ENCODE data around the gene OBSCN. TPM values are rescaled to one million over a fixed set of nuclear protein-coding genes. Genes with fewer than 3 reads are reported as not detected.
A peak's percentile ranks its signal among the peaks of the same experiment; 100 is the strongest.

OBSCN gene
- total and polyA plus RNA-seq, 5 experiments from 2014 or later, result 0.56 to 102 (median 4.9) TPM

DNA sequence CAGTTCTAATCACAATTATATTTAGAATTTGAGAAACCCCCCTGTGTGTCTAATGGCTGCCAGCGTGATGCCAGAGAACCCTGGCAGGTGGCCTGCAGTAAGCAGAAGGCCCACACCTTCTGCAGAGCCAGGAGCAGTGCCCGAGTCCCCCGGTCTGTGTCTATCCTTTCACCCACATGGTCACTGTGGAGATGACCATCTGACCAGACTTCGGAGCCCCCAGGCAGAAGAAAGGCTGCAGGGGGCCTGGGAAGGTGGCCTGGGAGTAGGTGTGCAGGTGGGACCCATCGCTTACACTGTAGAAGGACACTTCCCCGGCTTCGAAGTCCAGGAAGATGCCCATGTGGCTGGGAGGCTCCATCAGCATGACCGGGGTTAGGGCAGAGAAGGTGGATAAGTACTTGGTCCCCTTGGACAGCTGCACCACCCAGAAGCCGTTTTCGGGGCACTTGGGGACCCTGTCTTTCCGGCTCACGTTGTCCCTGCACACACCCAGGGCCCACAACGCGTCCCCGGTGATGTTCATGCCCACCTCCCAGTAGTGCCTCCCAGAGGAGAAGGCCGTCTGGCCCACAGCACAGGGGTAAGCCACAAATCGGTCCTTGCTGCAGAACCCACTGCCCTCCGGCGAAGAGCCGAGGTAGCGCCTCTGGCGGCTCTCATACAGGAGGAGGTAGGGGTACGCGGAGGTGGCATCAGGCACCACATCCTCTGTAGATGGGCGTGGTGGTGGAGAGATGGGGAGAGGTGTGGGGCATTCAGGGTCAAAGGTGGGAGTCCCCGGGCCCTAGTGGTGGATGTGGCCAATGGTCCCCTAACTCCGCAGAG is 200.4 kb downstream of the OBSCN start:
- peaks cover 0 to under 1% (median 0%) of the 10 kb centered on the region in 3 donors for H3K36me3 Mint-ChIP-seq
- no peaks in the 10 kb centered on the region for H3K9me3 Mint-ChIP-seq
- H3K27me3 Mint-ChIP-seq, result no peaks in the 10 kb centered on the region
- peak overlapping the region in 7 of 10 donors; percentile 25 to 82 (median 50) for H3K27ac Mint-ChIP-seq
- peak overlapping the region; percentile 36 to 96 (median 72) for H3K4me3 Mint-ChIP-seq
- ATAC-seq (no peak), DNase-seq (no peak)
- peaks cover 30 to 52% (median 41%) of the 10 kb centered on the region in 4 donors for H3K4me1 Mint-ChIP-seq
- POLR2A ChIA-PET, result no interaction called here

DNA sequence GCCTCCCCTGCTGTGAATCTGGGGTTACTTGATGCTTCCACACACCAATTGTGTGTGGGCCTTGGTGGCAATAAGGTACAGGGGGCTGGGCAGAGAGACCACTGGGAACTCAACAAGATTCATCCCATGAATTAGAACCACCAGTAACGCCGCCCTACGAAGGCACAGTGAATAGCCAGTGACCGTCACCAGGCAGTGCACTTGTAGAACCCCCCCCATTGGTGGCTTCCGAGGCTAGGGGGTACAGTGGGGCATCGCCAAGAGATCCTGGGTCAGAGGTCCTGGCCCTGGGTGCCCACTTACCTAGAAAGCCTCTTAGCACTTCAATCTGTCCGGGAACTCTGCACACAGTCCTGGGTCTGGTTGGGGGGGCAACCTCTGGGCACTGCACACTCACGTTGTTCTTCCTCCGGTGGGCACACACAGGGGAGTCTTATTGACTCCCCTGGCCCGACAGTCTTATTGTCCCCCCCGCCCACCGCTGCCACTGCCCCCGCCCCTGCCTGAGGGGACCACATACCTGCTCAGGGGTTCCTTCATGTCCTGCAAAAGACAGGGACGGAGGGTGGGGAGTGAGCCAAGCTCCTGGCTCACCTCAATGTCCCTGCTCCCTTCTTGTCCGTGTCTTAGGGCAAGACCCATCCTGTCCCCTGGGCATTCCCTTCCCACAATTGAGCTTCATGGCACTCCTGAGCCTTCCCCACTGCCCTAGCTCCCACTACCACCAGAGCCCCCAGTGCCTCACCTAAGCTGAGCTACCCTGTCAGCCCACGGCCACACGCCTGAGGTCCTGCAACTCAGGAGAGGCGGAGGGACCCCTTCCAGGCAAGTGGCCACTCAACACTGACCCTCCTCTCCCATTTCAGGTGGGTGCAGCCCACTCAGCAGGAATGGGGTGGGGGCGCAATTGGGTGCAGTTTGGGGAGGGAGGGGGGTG is 201.3 kb downstream of the OBSCN start:
- H3K27me3 Mint-ChIP-seq, result no peaks in the 10 kb centered on the region
- H3K4me1 Mint-ChIP-seq, result peaks cover 27 to 51% (median 35%) of the 10 kb centered on the region in 4 donors
- no peak for ATAC-seq
- no peak for DNase-seq
- POLR2A ChIA-PET, result interaction anchor here (0.7 kb wide), 1 partner anchor 243 kb away, joined by 3 read pairs; no protein-coding TSS in a partner anchor
- H3K27ac Mint-ChIP-seq, result peak overlapping the region in 4 of 10 donors; percentile 17 to 69 (median 40)
- peak overlapping the region in 3 of 10 donors; percentile 9 to 75 (median 27) for H3K4me3 Mint-ChIP-seq
- no peaks in the 10 kb centered on the region for H3K9me3 Mint-ChIP-seq
- no peaks in the 10 kb centered on the region for H3K36me3 Mint-ChIP-seq

DNA sequence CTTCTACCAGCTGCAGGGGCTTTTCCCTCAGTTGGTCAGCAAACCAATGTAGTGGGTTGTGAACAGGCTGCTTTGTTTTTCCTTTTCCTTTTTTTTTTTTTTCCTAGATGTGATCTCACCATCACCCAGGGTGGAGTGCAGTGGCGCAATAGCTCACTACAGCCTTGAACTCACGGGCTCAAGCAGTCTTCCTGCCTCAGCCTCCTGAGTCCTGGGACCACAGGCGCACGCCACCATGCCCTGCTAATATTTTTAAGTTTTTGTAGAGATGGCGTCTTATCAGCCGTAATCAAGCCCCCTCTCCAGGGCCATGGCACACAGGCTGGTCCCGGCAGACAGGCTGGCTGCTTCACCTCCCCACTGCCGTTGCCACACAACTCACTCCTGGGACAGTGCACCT is 202.2 kb downstream of the OBSCN start:
- peak overlapping the region in 2 of 10 donors; percentile 10 to 29 for H3K4me3 Mint-ChIP-seq

DNA sequence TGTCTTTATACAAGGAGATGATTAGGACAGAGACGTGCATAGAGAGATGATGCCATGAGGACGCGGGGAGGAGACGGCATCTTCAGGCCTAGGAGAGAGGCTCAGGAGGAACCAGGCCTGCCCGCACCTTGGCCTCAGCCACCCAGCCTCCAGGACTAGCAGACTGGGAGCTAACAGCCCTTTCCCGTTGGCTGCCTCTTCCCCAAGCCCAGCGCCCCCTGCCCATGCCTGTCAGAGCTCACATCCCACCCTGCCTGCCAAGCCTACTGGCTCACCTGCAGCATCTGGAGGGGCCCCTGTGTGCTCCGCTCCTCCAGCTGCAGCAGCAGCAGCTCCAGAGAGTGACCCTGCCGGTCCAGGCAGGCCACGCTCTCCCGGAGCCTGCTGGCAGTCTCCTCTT is 202.8 kb downstream of the OBSCN start:
- DNase-seq, result no peak
- H3K36me3 Mint-ChIP-seq, result no peaks in the 10 kb centered on the region
- no peaks in the 10 kb centered on the region for H3K9me3 Mint-ChIP-seq
- peaks cover 0 to 3% (median 0%) of the 10 kb centered on the region in 5 donors for H3K27me3 Mint-ChIP-seq
- peaks cover 20 to 45% (median 25%) of the 10 kb centered on the region in 4 donors for H3K4me1 Mint-ChIP-seq
- H3K27ac Mint-ChIP-seq, result peak overlapping the region in 2 of 10 donors; percentile 1 to 19
- POLR2A ChIA-PET, result no interaction called here
- H3K4me3 Mint-ChIP-seq, result no peak overlapping the region
- no peak for ATAC-seq

More for the DNA sequence above, 202.2 kb downstream of the OBSCN start:
- POLR2A ChIA-PET, result interaction anchor here (0.7 kb wide), 1 partner anchor 244 kb away, joined by 3 read pairs; no protein-coding TSS in a partner anchor
- Mint-ChIP-seq H3K36me3 (no peaks in the 10 kb centered on the region), H3K4me1 (peaks cover 20 to 45% (median 27%) of the 10 kb centered on the region in 4 donors), H3K9me3 (no peaks in the 10 kb centered on the region), H3K27me3 (no peaks in the 10 kb centered on the region), H3K27ac (peak overlapping the region in 2 of 10 donors; percentile 31 to 65)
- ATAC-seq (no peak), DNase-seq (no peak)

DNA sequence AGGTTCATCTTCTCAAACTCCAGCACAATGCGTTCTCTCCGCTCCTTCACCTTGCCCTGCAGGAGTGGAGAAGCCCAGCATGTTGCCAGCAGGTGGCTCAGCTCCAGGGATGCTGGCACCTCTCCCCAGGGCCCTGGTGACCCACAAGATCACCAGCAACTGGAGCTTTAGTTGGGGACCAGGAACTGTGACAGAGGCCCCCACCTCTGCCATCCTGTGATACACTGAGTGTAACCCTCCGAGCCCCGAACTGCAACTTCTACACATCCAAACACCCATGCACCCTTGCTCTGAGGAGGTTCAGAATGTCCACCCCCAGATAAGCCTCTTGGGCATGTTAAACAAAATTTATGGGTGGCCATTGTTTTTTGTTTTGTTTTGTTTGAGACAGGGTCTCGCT is 203.3 kb downstream of the OBSCN start:
- Mint-ChIP-seq H3K27me3 (peaks cover 0 to 6% (median 0%) of the 10 kb centered on the region in 5 donors), H3K36me3 (no peaks in the 10 kb centered on the region), H3K9me3 (no peaks in the 10 kb centered on the region), H3K4me3 (no peak overlapping the region), H3K4me1 (peaks cover 23 to 48% (median 27%) of the 10 kb centered on the region in 4 donors), H3K27ac (peak overlapping the region in 2 of 10 donors; percentile 19 to 81)
- POLR2A ChIA-PET, result no interaction called here
- ATAC-seq (no peak), DNase-seq (no peak)

DNA sequence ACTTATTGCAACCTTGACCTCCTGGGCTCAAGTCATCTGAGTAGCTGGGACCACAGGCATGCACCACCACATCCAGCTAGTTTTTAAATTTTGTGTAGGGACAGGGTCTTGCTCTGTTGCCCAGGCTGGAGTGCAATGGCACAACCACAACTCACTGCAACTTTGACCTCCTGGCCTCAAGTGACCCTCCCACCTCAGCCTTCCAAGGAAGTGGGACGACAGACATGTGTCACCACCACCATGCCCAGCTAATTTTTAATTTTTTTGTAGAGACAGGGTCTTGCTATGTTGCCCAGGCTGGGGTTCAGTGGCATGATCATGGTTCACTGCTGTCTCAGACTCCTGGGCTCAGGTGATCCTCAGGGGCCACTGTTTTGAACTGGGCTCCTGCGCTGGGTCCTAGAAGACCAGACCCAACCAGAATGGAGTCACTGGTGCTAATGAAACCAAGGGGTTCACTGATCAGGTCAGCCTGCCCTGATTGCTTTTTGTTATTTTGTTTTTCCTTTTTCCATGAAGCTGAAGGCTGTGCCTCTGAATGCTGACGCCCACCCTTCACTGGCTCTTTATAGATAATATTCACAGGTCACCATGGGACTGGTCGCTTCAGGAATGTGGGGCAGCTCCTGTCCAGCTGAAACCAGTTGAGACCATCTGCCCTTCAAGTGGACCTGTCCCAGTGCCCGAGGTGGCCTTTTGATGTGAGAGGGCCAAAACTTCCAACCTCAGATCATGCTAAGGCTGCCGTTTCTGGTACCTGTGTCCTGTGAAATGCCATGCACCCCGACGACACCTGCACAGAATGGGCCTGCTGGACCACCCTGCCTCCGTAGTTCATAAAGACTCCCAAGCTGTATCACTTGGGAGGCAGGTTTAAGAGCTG is 203.9 kb downstream of the OBSCN start:
- no peaks in the 10 kb centered on the region for H3K9me3 Mint-ChIP-seq
- no peaks in the 10 kb centered on the region for H3K36me3 Mint-ChIP-seq
- no peak for ATAC-seq
- H3K4me3 Mint-ChIP-seq, result no peak overlapping the region
- H3K4me1 Mint-ChIP-seq, result peaks cover 25 to 49% (median 32%) of the 10 kb centered on the region in 4 donors
- no peak for DNase-seq
- POLR2A ChIA-PET, result interaction anchor here (0.9 kb wide), 1 partner anchor 11 kb away, joined by 3 read pairs; no protein-coding TSS in a partner anchor
- H3K27ac Mint-ChIP-seq, result peak overlapping the region in 3 of 10 donors; percentile 46 to 77 (median 69)
- H3K27me3 Mint-ChIP-seq, result peaks cover 0 to 6% (median 0%) of the 10 kb centered on the region in 5 donors

DNA sequence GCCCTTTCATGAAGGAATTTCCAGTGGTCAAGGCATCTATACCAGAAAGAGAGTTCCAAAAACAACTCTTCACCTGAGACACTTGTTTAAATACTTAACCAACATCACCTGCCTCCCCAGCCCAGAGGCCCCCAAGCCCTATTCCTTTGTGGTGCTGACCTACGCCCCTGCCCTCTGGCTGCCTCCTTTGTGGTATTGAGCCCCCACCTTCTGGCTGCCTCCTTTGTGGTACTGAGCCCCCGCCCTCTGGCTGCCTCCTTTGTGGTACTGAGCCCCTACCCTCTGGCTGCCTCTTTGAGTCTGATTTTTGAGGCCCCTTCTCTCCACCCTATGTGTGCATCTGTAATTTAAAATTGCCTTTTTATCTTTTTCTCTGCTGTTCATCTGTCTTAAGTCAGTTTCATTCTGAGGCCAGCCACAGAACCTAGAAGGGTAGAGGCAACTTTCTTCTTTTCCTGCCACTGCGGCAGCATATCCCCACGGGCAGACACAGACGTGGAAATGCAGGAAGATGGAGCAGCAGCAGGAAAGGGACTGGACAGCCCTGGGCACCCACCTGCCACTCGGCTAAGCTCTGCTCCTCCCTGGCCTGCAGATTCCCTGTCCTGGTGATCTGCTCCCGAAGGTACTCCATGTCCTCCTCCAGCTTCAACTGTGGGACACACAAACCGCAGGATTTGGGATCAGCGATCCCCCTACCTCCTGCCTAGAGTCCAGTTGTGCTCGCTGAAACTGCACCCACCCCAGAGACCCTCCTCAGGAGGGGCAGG is 205.6 kb downstream of the OBSCN start:
- POLR2A ChIA-PET, result interaction anchor here (0.6 kb wide), 1 partner anchor 871 kb away, joined by 3 read pairs; no protein-coding TSS in a partner anchor
- Mint-ChIP-seq H3K9me3 (no peaks in the 10 kb centered on the region), H3K4me3 (peak overlapping the region in 1 of 10 donors; percentile 34), H3K4me1 (peaks cover 26 to 50% (median 32%) of the 10 kb centered on the region in 4 donors), H3K27me3 (peaks cover 0 to 9% (median 2%) of the 10 kb centered on the region in 5 donors), H3K27ac (peak overlapping the region in 4 of 10 donors; percentile 18 to 82 (median 64)), H3K36me3 (no peaks in the 10 kb centered on the region)
- DNase-seq, result no peak
- no peak for ATAC-seq

DNA sequence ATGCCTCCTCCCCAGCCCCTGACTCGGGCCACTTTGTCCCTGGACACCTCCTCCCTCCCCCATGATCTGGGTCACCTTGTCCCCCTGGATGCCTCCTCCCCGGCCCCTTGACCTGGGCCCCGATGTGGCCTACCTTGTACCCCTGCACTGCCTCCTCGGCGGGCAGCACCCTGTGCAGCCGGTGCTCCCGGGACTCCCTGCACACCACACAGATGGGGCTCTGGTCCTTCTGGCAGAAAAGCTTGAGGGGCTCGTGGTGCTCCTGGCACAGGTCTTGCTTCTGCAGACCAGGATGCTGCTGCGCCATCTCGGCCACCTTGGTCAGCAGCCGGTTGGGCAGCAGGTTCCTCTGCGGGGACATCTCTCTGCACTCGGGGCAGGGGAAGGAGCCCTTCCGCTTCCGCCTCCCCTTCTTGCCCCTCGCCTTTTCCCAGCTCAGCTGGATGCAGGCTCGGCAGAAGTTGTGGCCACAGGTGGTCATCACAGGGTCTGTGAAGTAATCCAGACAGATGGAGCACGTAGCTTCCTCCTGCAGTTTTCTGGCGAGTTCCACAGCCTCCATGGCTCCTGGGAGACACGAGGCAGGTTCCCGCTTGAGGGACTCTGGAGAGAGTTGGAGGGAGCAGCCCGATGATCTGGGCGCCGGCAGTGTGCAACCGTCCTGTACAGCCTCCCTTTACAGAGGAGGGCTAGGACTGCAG is 206.8 kb downstream of the OBSCN start:
- no peak for ATAC-seq
- no peak for DNase-seq
- Mint-ChIP-seq H3K4me3 (peak overlapping the region in 1 of 10 donors; percentile 6), H3K27ac (peak overlapping the region in 1 of 10 donors; percentile 40), H3K36me3 (no peaks in the 10 kb centered on the region), H3K9me3 (no peaks in the 10 kb centered on the region), H3K4me1 (peaks cover 20 to 40% (median 29%) of the 10 kb centered on the region in 4 donors), H3K27me3 (peaks cover 0 to 10% (median 4%) of the 10 kb centered on the region in 5 donors)
- POLR2A ChIA-PET, result interaction anchor here (0.9 to 2.1 kb wide), 3 partner anchors 8 to 15 kb away, joined by 3 to 12 read pairs (median 5); partner anchors contain the start of gene TRIM11

DNA sequence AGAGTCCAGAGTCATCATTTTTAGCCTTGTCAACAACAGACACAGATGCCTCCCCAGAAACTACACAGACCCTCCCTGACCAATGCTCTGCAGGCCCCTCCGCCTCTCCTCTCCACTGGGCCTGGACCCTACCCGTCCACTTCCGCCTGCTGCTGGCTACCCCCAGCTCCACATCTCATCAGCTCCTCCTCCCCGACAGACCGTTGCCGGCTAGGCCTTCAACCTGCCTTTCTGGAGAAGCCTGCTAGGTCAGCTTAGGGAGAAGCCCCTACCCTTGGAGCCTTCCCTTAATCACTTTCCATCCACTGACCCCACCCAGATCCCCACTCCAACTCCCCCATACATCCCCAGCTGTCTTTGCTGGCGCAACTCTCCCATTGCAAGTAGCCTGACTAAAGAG is 207.4 kb downstream of the OBSCN start:
- no peak for DNase-seq
- peaks cover 0 to 11% (median 4%) of the 10 kb centered on the region in 5 donors for H3K27me3 Mint-ChIP-seq
- peaks cover 19 to 38% (median 29%) of the 10 kb centered on the region in 4 donors for H3K4me1 Mint-ChIP-seq
- H3K36me3 Mint-ChIP-seq, result no peaks in the 10 kb centered on the region
- peak overlapping the region in 3 of 10 donors; percentile 27 to 69 (median 43) for H3K27ac Mint-ChIP-seq
- POLR2A ChIA-PET, result interaction anchor here (0.9 to 2.1 kb wide), 4 partner anchors 9 to 72 kb away, joined by 3 to 12 read pairs (median 4); partner anchors contain the start of genes RNF187 and TRIM11
- peak overlapping the region in 8 of 10 donors; percentile 63 to 96 (median 79) for H3K4me3 Mint-ChIP-seq
- no peak for ATAC-seq
- H3K9me3 Mint-ChIP-seq, result no peaks in the 10 kb centered on the region

DNA sequence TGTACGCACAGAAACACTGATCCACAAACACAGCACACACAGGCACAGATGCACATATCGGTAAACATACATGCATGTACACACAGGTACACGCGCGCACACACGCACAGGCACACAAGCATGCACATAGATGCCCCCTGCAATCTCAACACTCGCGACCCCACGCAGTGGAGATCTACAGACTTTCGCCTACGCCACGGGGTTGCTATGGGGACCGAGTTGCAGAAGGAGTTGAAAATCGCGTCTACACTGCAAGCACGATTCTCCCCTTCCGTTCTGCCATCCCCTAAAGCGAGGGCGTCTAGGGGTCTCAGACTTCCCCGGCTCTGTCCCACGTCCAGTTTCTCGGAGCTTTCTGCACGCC is 208.0 kb downstream of the OBSCN start:
- DNase-seq, result peak in 1 of 10 donors; percentile 31
- no peaks in the 10 kb centered on the region for H3K36me3 Mint-ChIP-seq
- no peaks in the 10 kb centered on the region for H3K9me3 Mint-ChIP-seq
- peaks cover 19 to 35% (median 28%) of the 10 kb centered on the region in 4 donors for H3K4me1 Mint-ChIP-seq
- H3K4me3 Mint-ChIP-seq, result peak overlapping the region; percentile 63 to 96 (median 76)
- POLR2A ChIA-PET, result interaction anchor here (0.9 to 2.1 kb wide), 4 partner anchors 10 to 71 kb away, joined by 3 to 12 read pairs (median 4); partner anchors contain the start of genes RNF187 and TRIM11
- peaks cover 0 to 12% (median 5%) of the 10 kb centered on the region in 5 donors for H3K27me3 Mint-ChIP-seq
- ATAC-seq, result peak; percentile 37 to 56
- H3K27ac Mint-ChIP-seq, result peak overlapping the region in 8 of 10 donors; percentile 1 to 69 (median 48)
